HG03064 (cell line): ENCODE results near the gene SLC5A6.

Source experiments
- ATAC-seq: cut with Tn5 transposase; IDR thresholded peaks from one replicate; pipeline ENCODE4 v1.9.1; 2021; ENCODE audit warnings: low read depth; ENCODE audit not compliant: unreplicated experiment

The SLC5A6 gene

DNA sequence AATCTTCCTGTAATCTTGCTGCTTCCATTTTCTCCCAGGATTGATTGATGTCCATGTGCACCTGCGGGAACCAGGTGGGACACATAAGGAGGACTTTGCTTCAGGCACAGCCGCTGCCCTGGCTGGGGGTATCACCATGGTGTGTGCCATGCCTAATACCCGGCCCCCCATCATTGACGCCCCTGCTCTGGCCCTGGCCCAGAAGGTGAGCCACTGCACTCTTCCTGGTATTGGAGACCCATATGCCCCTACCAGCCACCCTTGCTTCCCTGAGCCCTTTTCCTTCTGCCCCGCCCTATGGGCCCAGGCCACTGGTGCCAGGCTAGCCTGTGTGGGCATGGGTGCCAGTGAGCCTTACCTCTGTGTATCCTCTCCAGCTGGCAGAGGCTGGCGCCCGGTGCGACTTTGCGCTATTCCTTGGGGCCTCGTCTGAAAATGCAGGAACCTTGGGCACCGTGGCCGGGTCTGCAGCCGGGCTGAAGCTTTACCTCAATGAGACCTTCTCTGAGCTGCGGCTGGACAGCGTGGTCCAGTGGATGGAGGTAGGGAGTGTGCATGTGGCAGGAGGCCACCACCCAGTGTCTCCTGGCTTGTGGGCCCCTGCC lies 25.4 kb upstream of the SLC5A6 start:
- no peak for ATAC-seq

DNA sequence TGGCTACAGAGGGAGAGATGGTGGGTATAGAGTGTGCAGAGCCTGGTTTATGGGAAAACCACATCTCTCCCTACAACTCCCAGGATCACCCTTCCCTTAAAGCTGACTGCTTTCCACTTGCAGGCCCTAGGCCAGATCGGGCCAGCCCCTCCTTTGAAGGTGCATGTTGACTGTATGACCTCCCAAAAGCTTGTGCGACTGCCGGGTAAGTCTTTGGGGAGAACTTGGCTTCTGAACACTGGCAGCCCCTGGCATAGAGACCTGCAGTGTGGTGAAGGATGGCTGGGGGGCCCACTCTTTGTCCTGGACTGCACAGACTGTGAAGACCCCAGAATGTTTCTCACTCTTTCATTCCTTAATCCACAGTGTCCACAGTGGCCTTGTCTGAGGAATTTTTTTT lies 24.6 kb upstream of the SLC5A6 start:
- ATAC-seq, result no peak

DNA sequence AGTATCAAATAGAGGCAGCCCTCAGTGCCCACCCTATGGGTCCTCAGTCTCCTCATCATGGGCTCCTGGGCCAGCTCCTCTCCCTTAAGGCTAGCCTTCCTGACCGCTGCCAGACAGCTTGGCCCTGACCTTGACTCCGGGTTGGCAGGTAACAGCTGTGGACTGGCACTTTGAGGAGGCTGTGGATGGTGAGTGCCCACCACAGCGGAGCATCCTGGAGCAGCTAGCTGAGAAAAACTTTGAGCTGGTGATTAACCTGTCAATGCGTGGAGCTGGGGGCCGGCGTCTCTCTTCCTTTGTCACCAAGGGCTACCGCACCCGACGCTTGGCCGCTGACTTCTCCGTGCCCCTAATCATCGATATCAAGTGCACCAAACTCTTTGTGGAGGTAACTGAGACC lies 24.1 kb upstream of the SLC5A6 start:
- ATAC-seq, result no peak

DNA sequence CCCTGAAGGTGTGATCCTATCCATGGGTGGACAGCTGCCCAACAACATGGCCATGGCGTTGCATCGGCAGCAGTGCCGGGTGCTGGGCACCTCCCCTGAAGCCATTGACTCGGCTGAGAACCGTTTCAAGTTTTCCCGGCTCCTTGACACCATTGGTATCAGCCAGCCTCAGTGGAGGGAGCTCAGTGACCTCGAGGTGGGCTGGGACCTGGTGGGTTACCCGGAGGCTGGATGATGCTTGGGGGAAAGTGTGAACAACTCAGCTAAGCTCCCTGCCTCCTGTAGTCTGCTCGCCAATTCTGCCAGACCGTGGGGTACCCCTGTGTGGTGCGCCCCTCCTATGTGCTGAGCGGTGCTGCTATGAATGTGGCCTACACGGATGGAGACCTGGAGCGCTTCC lies 21.3 kb upstream of the SLC5A6 start:
- ATAC-seq, result no peak

DNA sequence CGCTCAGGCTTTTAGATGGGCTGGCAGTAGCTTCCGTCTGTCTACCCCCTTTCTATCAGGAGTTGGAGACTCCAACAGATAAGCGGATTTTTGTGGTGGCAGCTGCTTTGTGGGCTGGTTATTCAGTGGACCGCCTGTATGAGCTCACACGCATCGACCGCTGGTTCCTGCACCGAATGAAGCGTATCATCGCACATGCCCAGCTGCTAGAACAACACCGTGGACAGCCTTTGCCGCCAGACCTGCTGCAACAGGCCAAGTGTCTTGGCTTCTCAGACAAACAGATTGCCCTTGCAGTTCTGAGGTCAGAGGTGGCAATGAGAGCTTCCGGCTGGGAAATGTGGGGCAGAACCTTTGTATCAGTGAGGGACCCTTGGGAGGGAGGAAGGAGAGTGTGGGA lies 19.9 kb upstream of the SLC5A6 start:
- no peak for ATAC-seq

DNA sequence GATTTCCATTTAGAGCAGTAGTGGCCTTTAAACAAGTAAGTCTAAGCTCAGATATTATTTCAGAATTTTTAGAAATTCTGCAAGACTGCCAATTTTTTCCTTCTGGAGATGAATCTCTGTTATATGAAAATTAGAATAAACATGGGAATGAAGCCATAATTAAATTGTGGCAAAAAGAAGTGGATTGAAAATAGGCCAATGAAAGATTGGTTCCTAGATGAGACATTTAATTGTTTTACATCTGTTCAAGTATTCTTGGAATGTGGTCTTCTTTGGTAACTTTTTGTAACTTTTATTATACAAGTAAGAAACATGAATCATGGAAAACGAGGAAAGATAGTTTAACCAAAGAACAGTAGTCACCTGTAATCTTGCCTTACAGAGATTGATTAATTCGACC lies 15.4 kb upstream of the SLC5A6 start:
- no peak for ATAC-seq

DNA sequence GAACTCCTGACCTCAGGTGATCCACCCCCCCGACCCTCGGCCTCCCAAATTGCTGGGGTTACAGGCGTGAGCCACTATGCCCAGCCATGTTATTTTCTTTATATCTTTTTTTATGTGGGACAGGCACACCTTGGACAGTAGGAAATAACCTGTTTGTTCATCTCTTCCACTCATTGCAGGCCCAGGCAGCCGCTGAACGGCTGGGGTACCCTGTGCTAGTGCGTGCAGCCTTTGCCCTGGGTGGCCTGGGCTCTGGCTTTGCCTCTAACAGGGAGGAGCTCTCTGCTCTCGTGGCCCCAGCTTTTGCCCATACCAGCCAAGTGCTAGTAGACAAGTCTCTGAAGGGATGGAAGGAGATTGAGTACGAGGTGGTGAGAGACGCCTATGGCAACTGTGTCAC lies 13.5 kb upstream of the SLC5A6 start:
- ATAC-seq, result no peak

DNA sequence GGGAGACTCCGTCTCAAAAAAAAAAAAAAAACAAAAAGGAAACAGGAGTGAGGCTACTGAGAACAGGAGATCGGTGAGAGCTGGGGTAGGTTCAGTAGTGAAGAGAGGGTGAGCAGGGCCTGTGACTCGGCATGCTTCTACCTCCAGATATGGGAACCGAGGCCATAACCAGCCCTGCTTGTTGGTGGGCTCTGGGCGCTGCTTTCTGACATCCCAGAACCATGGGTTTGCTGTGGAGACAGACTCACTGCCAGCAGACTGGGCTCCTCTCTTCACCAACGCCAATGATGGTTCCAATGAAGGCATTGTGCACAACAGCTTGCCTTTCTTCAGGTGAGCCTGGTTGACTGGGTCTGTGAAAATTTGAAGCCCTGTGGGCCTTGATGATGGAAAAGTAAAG lies 11.3 kb upstream of the SLC5A6 start:
- ATAC-seq, result no peak

DNA sequence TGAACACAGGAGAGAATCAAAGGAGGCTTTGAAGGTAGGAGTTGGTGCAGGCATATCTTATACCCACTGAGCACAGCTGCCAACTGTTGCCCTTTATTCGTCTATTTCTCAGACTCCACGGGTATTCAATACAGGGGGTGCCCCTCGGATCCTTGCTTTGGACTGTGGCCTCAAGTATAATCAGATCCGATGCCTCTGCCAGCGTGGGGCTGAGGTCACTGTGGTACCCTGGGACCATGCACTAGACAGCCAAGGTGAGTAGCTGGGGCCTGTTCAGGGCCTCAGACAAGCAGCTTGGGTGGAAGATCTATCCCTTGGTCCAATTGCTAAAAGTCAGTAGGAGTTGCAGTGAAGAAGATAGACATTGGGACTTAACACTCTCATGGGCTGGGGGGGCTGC lies 10.3 kb upstream of the SLC5A6 start:
- no peak for ATAC-seq

DNA sequence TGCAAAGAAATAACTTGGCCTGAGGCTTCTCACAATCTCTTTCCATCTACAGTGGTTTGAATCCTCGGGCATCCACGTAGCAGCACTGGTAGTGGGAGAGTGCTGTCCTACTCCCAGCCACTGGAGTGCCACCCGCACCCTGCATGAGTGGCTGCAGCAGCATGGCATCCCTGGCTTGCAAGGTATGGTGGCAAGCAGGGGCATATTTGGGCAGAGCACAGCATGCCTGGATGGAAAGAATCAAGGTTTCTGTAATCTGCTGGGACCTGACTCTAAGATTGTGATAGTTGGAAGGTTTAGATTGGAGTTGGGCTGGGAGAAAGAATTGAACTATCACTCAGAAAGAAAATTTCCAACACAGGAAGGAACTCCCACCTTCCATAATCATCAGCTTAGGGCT lies 9.1 kb upstream of the SLC5A6 start:
- ATAC-seq, result no peak

DNA sequence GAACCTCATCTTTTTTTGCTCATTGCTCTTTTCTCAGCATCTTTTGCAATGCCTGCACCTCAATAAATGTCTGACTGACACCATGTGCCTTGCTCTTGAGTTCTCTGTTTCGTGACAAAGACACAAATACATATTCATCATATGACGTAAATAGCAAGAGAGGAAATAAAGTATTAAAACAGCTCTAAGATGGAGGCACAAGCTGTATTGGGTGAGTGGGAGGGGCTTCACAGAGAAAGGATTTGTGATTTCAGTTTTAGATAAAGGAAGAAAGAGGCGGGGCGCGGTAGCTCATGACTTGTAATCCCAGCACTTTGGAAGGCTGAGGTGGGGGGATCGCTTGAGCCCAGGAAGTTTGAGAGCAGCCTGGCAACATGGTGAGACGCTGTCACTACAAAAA lies 8.0 kb upstream of the SLC5A6 start:
- no peak for ATAC-seq

DNA sequence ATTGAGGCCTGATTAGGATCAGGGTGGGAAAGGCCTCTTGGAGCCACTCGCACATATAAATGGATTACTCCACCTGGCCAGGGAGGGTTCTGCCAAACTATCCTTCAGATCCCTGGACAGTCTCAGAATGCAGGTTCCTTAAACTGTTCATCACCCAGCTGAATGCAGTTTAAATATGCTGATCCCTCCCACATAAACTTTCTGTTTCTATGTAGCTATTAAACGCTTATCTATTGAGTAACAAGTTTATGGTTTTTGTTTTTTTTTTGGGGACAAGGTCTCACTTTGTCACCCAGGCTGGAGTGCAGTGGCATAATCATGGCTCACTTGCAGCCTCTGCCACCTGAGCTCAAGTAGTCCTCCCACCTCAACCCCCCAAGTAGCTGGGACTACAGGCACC lies 7.0 kb upstream of the SLC5A6 start:
- no peak for ATAC-seq

DNA sequence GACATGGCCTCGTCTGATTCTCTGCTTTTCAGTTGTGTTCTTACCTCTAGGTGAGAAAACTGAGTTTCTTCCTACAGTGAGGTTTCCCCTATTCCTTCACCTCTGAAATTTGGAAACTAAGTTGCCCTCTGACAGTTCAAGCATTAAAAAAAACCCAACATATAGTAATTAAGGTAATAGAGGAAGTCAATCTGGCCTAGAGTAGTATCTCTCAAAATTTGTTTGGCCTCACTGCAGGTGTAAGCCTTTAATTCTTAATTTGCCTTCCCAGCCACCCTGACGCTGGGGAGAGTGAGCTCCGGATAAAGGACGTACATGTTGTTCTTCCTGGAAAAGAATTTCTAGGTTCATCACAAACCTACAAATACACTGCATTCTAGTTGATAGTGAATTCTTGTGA lies 6.5 kb upstream of the SLC5A6 start:
- ATAC-seq, result no peak

DNA sequence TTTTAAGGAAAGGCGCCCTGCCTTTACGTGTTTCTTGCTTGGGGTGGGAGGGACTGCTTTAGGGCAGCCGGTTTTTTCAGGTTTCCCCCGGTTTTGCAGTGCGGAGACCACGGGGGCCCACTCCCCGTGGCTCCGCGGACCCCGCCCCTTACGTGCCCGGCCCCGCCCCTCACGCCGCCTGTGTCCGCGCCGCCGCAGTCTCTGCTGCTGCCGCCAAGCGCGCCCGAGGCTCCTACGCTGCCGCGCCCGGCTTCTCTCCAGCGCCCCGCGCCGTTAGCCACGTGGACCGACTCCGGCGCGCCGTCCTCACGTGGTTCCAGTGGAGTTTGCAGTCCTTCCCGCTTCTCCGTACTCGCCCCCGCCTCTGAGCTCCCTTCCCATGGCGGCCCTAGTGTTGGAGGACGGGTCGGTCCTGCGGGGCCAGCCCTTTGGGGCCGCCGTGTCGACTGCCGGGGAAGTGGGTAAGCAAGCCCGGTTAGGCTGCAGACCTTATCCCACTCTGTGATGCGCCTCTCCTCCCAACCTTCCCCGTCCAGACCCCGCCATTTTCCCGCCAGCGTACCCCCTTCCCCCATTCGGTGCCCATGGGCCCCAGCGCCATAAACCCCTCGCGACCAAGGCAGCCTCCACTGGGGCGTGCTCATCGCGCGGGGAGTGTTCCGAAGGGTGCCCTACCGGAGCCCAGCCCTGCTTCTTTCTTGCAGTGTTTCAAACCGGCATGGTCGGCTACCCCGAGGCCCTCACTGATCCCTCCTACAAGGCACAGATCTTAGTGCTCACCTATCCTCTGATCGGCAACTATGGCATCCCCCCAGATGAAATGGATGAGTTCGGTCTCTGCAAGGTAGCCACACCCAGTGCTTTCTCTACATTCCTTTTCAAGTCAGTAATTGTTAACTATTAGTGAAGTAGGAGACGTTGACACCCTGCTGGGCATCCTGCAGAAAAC lies 5.4 kb upstream of the SLC5A6 start, which contains the start of gene CAD:
TSS of gene CAD (plus strand) at position 197 of the 949 bp plus-strand sequence. CDS start at position 380, 183 bp downstream.
- peak; percentile 68 for ATAC-seq

DNA sequence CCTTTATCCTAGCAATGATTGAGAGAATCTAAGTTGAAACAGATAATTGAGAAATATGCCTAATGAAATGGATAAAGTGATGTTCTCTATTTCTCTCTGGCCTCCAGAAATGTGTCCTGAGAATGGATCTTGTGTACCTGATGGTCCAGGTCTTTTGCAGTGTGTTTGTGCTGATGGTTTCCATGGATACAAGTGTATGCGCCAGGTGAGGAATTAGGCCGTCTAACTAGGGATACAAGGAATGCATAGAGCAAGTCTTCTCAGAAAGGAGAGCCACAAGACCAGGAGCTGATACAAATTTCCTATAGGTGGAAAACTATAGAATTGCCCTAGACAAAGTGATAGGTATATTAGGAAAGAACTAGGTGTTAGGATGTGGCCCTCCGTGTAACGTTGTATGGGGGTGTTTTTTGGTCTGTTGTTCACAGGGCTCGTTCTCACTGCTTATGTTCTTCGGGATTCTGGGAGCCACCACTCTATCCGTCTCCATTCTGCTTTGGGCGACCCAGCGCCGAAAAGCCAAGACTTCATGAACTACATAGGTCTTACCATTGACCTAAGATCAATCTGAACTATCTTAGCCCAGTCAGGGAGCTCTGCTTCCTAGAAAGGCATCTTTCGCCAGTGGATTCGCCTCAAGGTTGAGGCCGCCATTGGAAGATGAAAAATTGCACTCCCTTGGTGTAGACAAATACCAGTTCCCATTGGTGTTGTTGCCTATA lies 4.5 kb upstream of the SLC5A6 start:
- no peak for ATAC-seq

DNA sequence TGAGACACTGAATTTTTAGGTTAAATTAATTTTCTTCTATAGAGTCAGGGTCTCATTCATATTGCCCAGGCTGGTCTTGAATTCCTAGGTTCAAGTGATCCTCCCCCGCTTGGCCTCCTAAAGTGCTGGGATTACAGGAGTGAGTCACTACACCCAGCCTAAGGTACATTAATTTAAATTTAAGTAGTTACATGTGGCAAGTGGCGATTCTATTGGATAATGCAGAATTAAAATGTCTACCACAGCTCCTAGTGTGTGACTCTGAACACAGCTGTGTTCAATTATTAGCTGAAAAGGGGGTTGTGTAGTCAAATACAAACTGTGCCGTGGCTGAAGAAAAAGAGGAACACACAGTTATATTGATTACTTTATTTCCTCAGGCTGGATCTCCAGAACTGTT lies 2.9 kb upstream of the SLC5A6 start:
- ATAC-seq, result no peak

DNA sequence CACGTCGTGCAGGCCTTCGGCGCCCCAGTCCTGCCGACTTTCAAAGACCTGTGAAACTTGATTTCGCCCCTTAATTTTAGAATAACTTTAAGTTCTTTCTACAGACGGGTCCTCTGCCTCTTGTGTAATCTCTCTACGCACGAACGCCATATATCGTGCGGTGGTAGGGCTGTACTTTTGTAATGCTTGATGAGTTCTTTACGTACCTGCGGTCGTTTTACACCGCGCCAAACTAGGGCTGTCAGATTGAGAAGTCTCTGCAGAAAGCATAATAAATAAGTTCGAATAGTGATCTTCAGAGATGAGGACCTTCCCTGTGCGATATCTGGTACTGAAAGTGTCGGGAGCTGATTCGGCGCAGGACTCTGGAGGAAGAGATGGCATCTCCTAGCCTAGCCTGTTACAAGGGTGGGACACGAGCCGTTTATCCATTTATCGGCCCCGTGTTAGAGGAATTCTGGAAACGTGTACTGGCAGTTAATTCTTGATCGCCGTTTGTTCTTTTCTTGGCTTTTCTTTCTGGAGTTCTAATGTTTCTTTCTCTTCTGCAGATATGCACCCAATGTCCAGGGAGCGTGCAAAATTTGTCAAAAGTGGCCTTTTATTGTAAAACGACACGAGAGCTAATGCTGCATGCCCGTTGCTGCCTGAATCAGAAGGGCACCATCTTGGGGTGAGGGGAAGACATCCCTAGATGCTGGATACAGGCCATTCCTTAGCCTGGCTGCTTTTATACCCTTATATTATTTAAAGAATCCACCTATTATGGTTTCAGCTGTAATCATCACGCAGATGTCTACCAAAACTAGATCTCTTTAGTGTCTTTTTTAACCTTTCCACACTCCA lies 781 bp upstream of the SLC5A6 start:
- ATAC-seq, result no peak

DNA sequence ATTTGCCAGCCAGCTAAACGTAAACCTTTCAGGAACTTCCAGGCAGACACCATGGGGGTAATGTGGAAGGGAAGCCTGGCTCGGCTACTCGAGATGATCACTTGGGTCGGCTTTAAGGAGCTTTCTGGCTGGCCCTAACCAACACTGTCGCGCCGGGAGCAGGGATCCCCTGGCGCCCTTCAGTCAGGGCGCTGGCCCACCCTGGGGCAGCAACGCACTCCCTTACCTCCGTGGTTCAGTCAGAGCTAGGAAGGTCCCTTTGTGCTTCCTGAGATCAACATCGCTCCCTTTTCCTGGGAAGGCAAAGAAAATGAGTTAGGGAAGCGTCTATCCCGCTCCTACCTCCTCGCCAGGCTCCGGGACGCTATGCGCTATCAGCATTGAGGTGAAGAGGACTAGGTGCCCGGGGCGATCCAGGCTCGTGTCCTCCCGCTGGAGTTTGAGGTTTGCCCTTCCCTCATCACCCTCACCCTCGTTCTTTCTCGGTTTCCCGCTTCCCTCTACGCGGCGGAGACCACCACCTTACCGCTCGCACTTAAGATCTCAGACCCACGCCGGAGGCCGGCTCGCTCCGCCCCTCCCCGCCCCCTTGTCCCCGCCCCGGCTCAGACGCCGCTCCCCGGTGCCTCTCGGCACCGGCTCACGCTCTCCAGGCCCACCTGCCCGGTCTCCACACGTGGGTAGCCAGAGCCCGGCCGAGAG lies 676 bp downstream of the SLC5A6 start:
- peak; percentile 7 for ATAC-seq

DNA sequence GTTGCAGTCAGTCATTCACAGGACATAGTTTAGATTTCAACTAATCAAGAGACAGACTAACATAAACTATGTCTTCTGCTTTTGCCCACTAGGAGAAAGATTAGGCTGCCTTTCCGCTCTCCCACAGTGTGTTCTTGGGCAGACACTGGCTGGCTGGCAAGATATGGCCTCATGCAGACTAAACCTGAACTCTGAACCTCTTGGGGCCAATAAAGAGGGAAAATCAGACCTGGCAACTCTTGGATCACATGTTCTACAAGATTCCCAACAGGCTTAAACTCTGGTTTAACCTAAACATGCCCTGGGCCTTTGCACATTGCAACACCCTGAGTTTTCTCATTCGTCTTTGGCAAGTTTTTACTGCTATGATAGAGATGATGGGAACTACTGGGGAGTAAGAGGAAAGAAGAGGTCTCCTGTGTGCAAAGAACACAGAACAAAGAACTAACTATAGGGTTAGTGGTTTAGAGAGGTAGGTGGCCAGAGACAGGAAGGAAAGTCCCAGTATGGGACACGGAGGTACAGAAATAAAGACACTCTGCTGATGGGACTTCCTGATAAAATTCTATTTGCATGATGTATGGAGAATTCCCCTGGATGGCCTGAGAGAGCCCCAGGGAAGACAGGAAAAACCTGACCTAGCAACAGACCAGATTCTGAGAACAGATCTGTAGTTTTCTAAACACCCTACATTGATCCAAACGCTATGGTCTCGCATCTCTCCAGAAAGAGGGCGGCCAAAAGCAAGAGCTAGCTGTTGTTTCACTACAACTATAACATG lies 2.3 kb downstream of the SLC5A6 start:
- ATAC-seq, result no peak
